OCI-LY7 (cell line): ENCODE data around the gene SHROOM3. TPM values are rescaled to one million over a fixed set of nuclear protein-coding genes. Genes with fewer than 3 reads are reported as not detected.

Experiments used
- BruUV-seq: library from RNA; stranded (reverse); fragments of 400-500 nt; replicated peaks from 2 replicates; lab custom pipeline; 2021; lab: Mats Ljungman, UMichigan
- CTCF ChIA-PET: fragments of 300-600 bp; sonication (Branson Sonifier 250); formaldehyde crosslinking; loops from one replicate; lab custom pipeline; 2022; ENCODE audit warnings: antibody characterized with exemption; ENCODE audit not compliant: unreplicated experiment; lab: Charles Lee
- POLR2A ChIA-PET: fragments of 300-600 bp; sonication (Branson Sonifier 250); formaldehyde crosslinking; loops from one replicate; lab custom pipeline; 2022; ENCODE audit warnings: antibody characterized with exemption; lab: Charles Lee
- DNase-seq: peaks from one replicate; pipeline ENCODE4 v3.0.0-alpha.2; 2015; ENCODE audit warnings: low spot score
- H2AFZ ChIP-seq: fragments of 200-600 bp; sonication (generic), shearing (Covaris generic); 2 replicates; pipeline ENCODE4 v1.6.1; 2014; ENCODE audit warnings: mild to moderate bottlenecking, antibody characterized with exemption, low read length, moderate library complexity
- H3K27ac ChIP-seq: fragments of 200-600 bp; sonication (generic); 2 replicates; pipeline ENCODE4 v1.5.1; 2014; ENCODE audit warnings: mixed run types, low read depth, mild to moderate bottlenecking, moderate library complexity, low read length, inconsistent platforms; ENCODE audit not compliant: poor library complexity, severe bottlenecking
- H3K36me3 ChIP-seq: fragments of 200-600 bp; sonication (generic); 2 replicates; pipeline ENCODE4 v1.6.1; 2014; ENCODE audit warnings: mild to moderate bottlenecking, antibody characterized with exemption, low read length, moderate library complexity, mixed read lengths; ENCODE audit not compliant: insufficient read depth
- H3K4me1 ChIP-seq: fragments of 200-600 bp; sonication (generic); 2 replicates; pipeline ENCODE4 v1.5.1; 2014; ENCODE audit warnings: mild to moderate bottlenecking, low read length; ENCODE audit not compliant: insufficient read depth, poor library complexity, severe bottlenecking
- H3K4me2 ChIP-seq: fragments of 200-600 bp; sonication (generic); 2 replicates; pipeline ENCODE4 v1.6.1; 2014; ENCODE audit warnings: mild to moderate bottlenecking, low read length
- H3K4me3 ChIP-seq: fragments of 200-600 bp; sonication (generic); 2 replicates; pipeline ENCODE4 v1.5.1; 2014; ENCODE audit warnings: mild to moderate bottlenecking, low read depth, low read length; ENCODE audit not compliant: poor library complexity, severe bottlenecking
- H3K79me2 ChIP-seq: fragments of 200-600 bp; sonication (generic); 2 replicates; pipeline ENCODE4 v1.6.1; 2016; ENCODE audit warnings: low read depth, mild to moderate bottlenecking, low read length, moderate library complexity, mixed read lengths; ENCODE audit not compliant: insufficient read depth
- H3K9me2 ChIP-seq: fragments of 200-600 bp; sonication (generic); 2 replicates; pipeline ENCODE4 v1.6.1; 2016; ENCODE audit warnings: mild to moderate bottlenecking, low read length, mixed read lengths; ENCODE audit not compliant: insufficient read depth
- H3K9me3 ChIP-seq: fragments of 200-600 bp; sonication (generic); 2 replicates; pipeline ENCODE4 v1.6.1; 2014; ENCODE audit warnings: mild to moderate bottlenecking, mixed run types, low read length, mixed read lengths
- H4K20me1 ChIP-seq: fragments of 200-600 bp; sonication (generic); 2 replicates; pipeline ENCODE4 v1.6.1; 2014; ENCODE audit warnings: mild to moderate bottlenecking, antibody characterized with exemption, low read length, moderate library complexity, mixed read lengths; ENCODE audit not compliant: insufficient read depth
- CTCF ChIP-seq: fragments of 200-600 bp; sonication (generic); conservative IDR thresholded peaks from 2 replicates; pipeline ENCODE4 v1.5.1; 2014; ENCODE audit warnings: mild to moderate bottlenecking, antibody characterized with exemption, low read length, moderate library complexity, mixed read lengths
- EZH2phosphoT487 ChIP-seq: fragments of 200-600 bp; sonication (generic); IDR thresholded peaks from 2 replicates; pipeline ENCODE4 v1.6.1; 2018; ENCODE audit warnings: low read depth, borderline replicate concordance, mild to moderate bottlenecking, mixed run types, antibody characterized with exemption, low read length, moderate library complexity, mixed read lengths
- intact Hi-C: fragments of 100-400 bp; cut with micrococcal nuclease; formaldehyde crosslinking; loops from one replicate; pipeline ENCODE4 v1.10.0; 2022; ENCODE audit not compliant: unreplicated experiment
- total RNA-seq, 2 experiments: library from RNA; depleted of rRNA in 1 of 2; stranded (reverse); fragments of >200 nt in 1 of 2; shearing (Covaris generic) in 1 of 2; gene quantifications; 2 replicates each; pipeline ENCODE4 v1.2.3, GENCODE V29; 2014 to 2022

Gene SHROOM3
- total RNA-seq, 2 experiments from 2014 or later: not detected

- intact Hi-C loops: no loop called here
- no peaks in the 10 kb centered on the region for H3K79me2 ChIP-seq
- CTCF ChIA-PET: no interaction called here
- no peaks in the 10 kb centered on the region for H3K36me3 ChIP-seq
- H2AFZ ChIP-seq: no peak overlapping the region
- no TSS peak for BruUV-seq
- no peaks in the 10 kb centered on the region for H4K20me1 ChIP-seq
- H3K4me3 ChIP-seq: no peak overlapping the region
- DNase-seq: no peak
- H3K9me2 ChIP-seq: no peaks in the 10 kb centered on the region
- H3K4me2 ChIP-seq: no peak overlapping the region
- TF ChIP-seq CTCF: no peak
- no peak for TF ChIP-seq EZH2phosphoT487
- H3K4me1 ChIP-seq: no peaks in the 10 kb centered on the region
- POLR2A ChIA-PET: interaction anchor here (1.0 kb wide), 1 partner anchor 12 kb away, joined by 4 read pairs; no protein-coding TSS in a partner anchor
- no peak overlapping the region for H3K27ac ChIP-seq
- no peaks in the 10 kb centered on the region for H3K9me3 ChIP-seq
These were observed 116.1 kb downstream of the SHROOM3 start for GRCh38 chr4:76550966-76551780.

- Histone ChIP-seq H2AFZ (no peak overlapping the region), H3K27ac (no peak overlapping the region), H3K79me2 (no peaks in the 10 kb centered on the region), H3K4me3 (no peak overlapping the region), H3K9me2 (no peaks in the 10 kb centered on the region), H3K9me3 (no peaks in the 10 kb centered on the region), H3K36me3 (no peaks in the 10 kb centered on the region), H3K4me1 (no peaks in the 10 kb centered on the region), H3K4me2 (no peak overlapping the region), H4K20me1 (no peaks in the 10 kb centered on the region)
- no peak for DNase-seq
- ChIA-PET CTCF (no interaction called here), POLR2A (interaction anchor here (0.7 kb wide), 1 partner anchor 98 kb away, joined by 3 read pairs; no protein-coding TSS in a partner anchor)
- intact Hi-C loops: no loop called here
- no TSS peak for BruUV-seq
- no peak for TF ChIP-seq CTCF
- TF ChIP-seq EZH2phosphoT487: no peak
These were observed 119.6 kb downstream of the SHROOM3 start for GRCh38 chr4:76554630-76555029.

GRCh38 chr4:76556452-76556851, 121.4 kb downstream of the SHROOM3 start:
- TF ChIP-seq CTCF: no peak
- no peak for TF ChIP-seq EZH2phosphoT487
- Histone ChIP-seq H3K4me2 (no peak overlapping the region), H2AFZ (no peak overlapping the region), H3K4me1 (no peaks in the 10 kb centered on the region), H3K4me3 (no peak overlapping the region), H3K9me3 (no peaks in the 10 kb centered on the region), H3K36me3 (no peaks in the 10 kb centered on the region), H4K20me1 (no peaks in the 10 kb centered on the region), H3K79me2 (no peaks in the 10 kb centered on the region), H3K27ac (no peak overlapping the region), H3K9me2 (no peaks in the 10 kb centered on the region)
- no peak for DNase-seq
- ChIA-PET CTCF (no interaction called here), POLR2A (interaction anchor here (0.6 kb wide), 1 partner anchor 17 kb away, joined by 3 read pairs; no protein-coding TSS in a partner anchor)
- intact Hi-C loops: no loop called here
- BruUV-seq: no TSS peak
